HEK293T (cell line): ENCODE measurements around the gene PLCH2.

ENCODE experiments used
- CTCF ChIA-PET: fragments of 350-600 bp; formaldehyde crosslinking; extraction: SDS; loops from one replicate; lab custom pipeline; 2021; ENCODE audit warnings: antibody characterized with exemption, inconsistent platforms; lab: Yijun Ruan, JAX
- POLR2A ChIA-PET: fragments of 350-600 bp; formaldehyde crosslinking; extraction: SDS; loops from one replicate; lab custom pipeline; 2020; ENCODE audit warnings: antibody characterized with exemption, inconsistent platforms; lab: Yijun Ruan, JAX
- DNase-seq: peaks from one replicate; pipeline ENCODE4 v3.0.0; 2012; ENCODE audit warnings: mixed read lengths; ENCODE audit errors: extremely low spot score
- ARNT ChIP-seq: fragments of 450-650 bp; IDR thresholded peaks from 2 replicates; pipeline ENCODE4 v1.6.1; 2017; ENCODE audit warnings: mild to moderate bottlenecking
- BHLHE40 ChIP-seq: fragments of 450-650 bp; IDR thresholded peaks from 2 replicates; pipeline ENCODE4 v1.6.1; 2016; ENCODE audit warnings: mild to moderate bottlenecking, moderate library complexity, borderline replicate concordance
- CTBP1 ChIP-seq: fragments of 450-650 bp; IDR thresholded peaks from 2 replicates; pipeline ENCODE4 v1.6.1; 2016; ENCODE audit warnings: borderline replicate concordance
- ELF4 ChIP-seq: fragments of 450-650 bp; IDR thresholded peaks from 2 replicates; pipeline ENCODE4 v1.6.1; 2017; ENCODE audit warnings: antibody characterized with exemption
- FOXA1 ChIP-seq: fragments of 450-650 bp; IDR thresholded peaks from 2 replicates; pipeline ENCODE4 v1.6.1; 2016; ENCODE audit warnings: mild to moderate bottlenecking
- FOXK2 ChIP-seq: fragments of 450-650 bp; IDR thresholded peaks from 2 replicates; pipeline ENCODE4 v1.6.1; 2016; ENCODE audit warnings: mild to moderate bottlenecking
- FOXM1 ChIP-seq: fragments of 450-650 bp; IDR thresholded peaks from 2 replicates; pipeline ENCODE4 v1.6.1; 2017; ENCODE audit warnings: mild to moderate bottlenecking, borderline replicate concordance
- HDGF ChIP-seq: fragments of 450-650 bp; IDR thresholded peaks from 2 replicates; pipeline ENCODE4 v1.6.1; 2017; ENCODE audit warnings: antibody characterized with exemption, borderline replicate concordance
- L3MBTL2 ChIP-seq: fragments of 450-650 bp; conservative IDR thresholded peaks from 2 replicates; pipeline ENCODE4 v1.6.1; 2016; ENCODE audit warnings: mild to moderate bottlenecking
- LEF1 ChIP-seq: fragments of 450-650 bp; IDR thresholded peaks from 2 replicates; pipeline ENCODE4 v1.6.1; 2017; ENCODE audit warnings: mild to moderate bottlenecking, borderline replicate concordance
- NFRKB ChIP-seq: fragments of 450-650 bp; IDR thresholded peaks from 2 replicates; pipeline ENCODE4 v1.6.1; 2016; ENCODE audit warnings: mild to moderate bottlenecking, moderate library complexity
- PKNOX1 ChIP-seq: fragments of 450-650 bp; IDR thresholded peaks from 2 replicates; pipeline ENCODE4 v1.6.1; 2016
- SP1 ChIP-seq: fragments of 450-650 bp; IDR thresholded peaks from 2 replicates; pipeline ENCODE4 v1.6.1; 2017
- SUZ12 ChIP-seq: fragments of 450-650 bp; IDR thresholded peaks from 2 replicates; pipeline ENCODE4 v1.6.1; 2016; ENCODE audit warnings: mild to moderate bottlenecking
- TARDBP ChIP-seq: fragments of 450-650 bp; IDR thresholded peaks from 2 replicates; pipeline ENCODE4 v1.6.1; 2016
- ZNF384 ChIP-seq: fragments of 450-650 bp; IDR thresholded peaks from 2 replicates; pipeline ENCODE4 v1.6.1; 2016

Gene PLCH2

DNA sequence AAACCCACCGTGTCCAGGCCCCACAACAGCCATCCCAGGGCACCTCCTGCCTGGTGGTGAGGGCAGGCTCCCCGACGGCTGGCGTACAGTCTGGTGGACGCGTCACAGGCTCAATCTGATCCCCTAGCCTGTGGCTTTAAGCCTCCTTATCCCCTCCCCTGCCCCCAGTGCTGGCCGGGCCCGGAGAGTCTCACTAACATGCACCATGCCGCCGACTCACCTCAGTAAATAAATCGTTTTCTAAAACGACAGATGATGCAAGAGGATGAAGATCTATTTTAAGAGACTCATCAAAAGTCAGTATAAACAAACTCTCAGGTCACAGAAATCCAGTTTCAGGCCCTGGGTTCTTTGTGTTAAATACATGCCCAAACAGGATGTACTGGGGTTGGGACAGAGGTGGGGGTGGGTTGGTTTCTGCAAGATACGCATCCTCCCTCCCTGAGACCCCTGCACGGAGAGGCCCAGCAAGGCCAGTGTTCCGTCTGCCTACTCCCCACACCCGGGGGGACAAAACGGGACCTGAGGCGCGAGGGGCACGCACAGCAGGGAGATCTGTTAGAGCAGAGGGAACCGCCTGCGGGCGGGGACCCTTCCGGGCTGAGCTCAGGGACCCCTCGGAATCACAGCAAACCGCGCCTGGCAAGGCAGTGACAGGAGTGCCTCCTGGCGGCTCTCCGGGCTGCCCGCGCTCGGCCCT is 47.3 kb downstream of the PLCH2 start:
- ChIA-PET CTCF (no interaction called here), POLR2A (interaction anchor here (8.5 kb wide), 1 partner anchor 22 kb away, joined by 74 read pairs; no protein-coding TSS in a partner anchor)
- TF ChIP-seq SP1 (no peak), BHLHE40 (no peak), FOXK2 (no peak), NFRKB (no peak), LEF1 (no peak), TARDBP (no peak), ELF4 (no peak), CTBP1 (no peak), HDGF (no peak), ZNF384 (no peak), ARNT (no peak), L3MBTL2 (no peak), FOXA1 (no peak), FOXM1 (no peak)
- no peak for DNase-seq

DNA sequence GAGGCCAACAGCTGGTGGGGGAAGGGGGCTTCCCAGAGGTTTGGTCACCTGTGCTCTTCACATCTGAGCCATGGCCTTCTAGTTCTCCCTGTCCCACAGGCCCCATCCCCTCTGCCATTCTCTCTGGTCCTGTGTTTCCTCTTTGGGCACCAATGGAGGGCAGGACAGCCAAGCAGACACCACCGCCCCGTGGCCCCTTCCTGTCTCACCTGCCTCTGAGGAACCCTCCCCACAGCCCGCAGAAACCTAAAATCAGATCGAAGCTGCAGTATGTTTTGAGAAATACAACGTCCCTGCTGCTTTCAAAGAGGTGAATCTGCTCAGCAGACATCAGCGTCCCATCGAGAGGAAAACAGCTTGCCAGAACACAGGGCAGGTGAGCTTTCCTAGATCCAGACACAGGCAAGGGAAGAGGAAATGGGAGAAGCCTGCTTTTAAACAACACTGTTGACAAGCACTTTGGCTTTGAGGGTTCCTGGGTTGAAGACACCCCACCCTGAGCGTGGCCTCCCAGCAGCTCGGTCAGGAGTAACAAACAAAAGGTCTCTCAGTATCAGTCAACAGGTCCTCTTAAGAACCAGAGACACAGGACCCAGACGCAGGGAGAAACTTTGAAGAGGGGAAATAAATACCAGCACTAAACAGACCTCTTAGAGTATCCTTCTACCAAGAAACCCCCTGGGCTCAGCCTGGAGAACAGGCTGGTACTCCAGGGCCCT is 48.0 kb downstream of the PLCH2 start:
- DNase-seq: no peak
- no peak for TF ChIP-seq SP1
- TF ChIP-seq L3MBTL2: no peak
- no peak for TF ChIP-seq FOXM1
- TF ChIP-seq NFRKB: no peak
- no peak for TF ChIP-seq ARNT
- TF ChIP-seq SUZ12: no peak
- TF ChIP-seq ELF4: no peak
- TF ChIP-seq PKNOX1: no peak
- TF ChIP-seq CTBP1: no peak
- no peak for TF ChIP-seq LEF1
- no peak for TF ChIP-seq FOXA1
- ChIA-PET POLR2A (interaction anchor here (8.5 kb wide), 1 partner anchor 22 kb away, joined by 74 read pairs; no protein-coding TSS in a partner anchor), CTCF (no interaction called here)

DNA sequence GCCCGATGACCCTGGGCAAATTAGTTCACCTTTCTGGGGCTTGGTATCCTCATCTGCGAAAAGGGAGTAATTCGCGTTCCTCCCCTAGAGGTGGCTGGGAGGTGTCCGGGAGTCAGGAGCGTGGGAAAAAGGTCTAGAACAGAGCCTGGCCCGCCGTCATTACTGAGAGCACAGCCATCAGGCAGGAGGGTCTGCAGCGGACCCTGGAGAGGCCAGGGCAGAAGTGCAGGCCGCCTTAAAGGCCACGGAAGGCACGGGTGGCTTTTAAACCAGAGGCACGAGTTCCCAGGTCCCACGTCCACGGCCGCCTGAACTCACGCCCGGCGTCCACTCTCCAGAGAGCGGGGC is 49.5 kb downstream of the PLCH2 start:
- POLR2A ChIA-PET: interaction anchor here (1.0 to 8.5 kb wide), 9 partner anchors 8 to 79 kb away, joined by 3 to 74 read pairs (median 5); no protein-coding TSS in a partner anchor
- CTCF ChIA-PET: no interaction called here
- TF ChIP-seq ARNT (no peak), ZNF384 (no peak), HDGF (no peak), ELF4 (no peak)
- DNase-seq: no peak

DNA sequence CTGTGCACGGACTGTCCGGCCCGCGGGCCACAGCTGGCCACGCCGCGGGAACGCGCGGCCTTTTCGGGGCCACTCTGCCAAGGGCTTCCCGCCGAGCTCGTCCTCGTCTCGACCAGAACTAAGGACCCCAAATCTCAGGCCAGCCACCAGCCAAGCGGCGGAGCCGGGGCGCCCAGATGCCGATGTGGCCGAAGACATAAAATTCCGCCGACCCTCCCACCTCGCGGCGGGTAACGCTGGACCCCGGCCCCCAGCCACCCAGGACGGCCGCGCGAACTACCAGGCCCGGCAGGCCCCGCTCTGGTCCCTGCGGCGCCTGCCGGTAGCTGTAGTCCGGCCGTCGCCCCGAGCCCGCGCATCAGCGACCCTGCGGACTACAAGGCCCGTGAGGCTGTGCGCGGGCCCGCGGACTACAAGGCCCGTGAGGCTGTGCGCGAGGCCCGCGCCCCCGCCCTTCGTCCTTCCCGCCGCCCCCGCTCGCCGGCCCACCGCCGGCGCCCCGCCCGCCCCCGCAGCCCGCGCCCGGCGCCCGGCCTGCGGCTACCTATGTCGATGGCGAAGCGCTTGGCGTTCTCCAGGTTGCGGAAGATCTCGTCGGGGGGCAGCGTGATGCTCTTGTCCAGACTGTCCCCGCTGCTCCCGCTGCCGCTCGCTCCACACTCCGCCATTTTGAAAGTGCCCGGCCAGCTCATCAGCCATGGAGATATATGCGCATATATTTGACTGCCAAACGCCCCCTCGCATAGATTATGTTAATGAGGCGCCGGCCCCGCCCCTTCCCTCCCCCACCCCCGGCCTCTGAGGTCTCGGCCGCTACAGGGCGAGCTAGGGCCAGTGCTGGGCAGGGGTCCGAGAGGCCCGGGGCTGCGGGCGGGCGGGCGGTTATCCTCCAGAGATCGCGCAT is 50.1 kb downstream of the PLCH2 start, which contains the start of gene PANK4:
Gene PANK4, minus strand, starts transcription at position 677 of the 904 bp plus-strand sequence. Its CDS starts 9 bp downstream, at position 668.
- no peak for TF ChIP-seq CTBP1
- peak; percentile 54 for TF ChIP-seq L3MBTL2
- no peak for TF ChIP-seq ARNT
- peak; percentile 91 for DNase-seq
- ChIA-PET CTCF (no interaction called here), POLR2A (interaction anchor here (0.5 to 8.5 kb wide), 15 partner anchors 9 to 113 kb away, joined by 3 to 74 read pairs (median 4); partner anchors contain the start of gene PEX10)

GRCh38 chr1:2526824-2527555 is 50.9 kb downstream of the PLCH2 start:
- ChIA-PET CTCF (no interaction called here), POLR2A (interaction anchor here (0.5 to 8.5 kb wide), 12 partner anchors 10 to 114 kb away, joined by 3 to 74 read pairs (median 4); partner anchors contain the start of gene PEX10)
- TF ChIP-seq BHLHE40 (no peak), NFRKB (no peak), FOXM1 (no peak), HDGF (no peak), TARDBP (no peak), LEF1 (no peak), SUZ12 (no peak), CTBP1 (no peak), L3MBTL2 (no peak), SP1 (no peak), ARNT (no peak), ZNF384 (no peak), FOXA1 (no peak), FOXK2 (no peak), PKNOX1 (no peak), ELF4 (no peak)
- DNase-seq: no peak
